Measurements from ENCODE around the gene FGGY.

The FGGY gene

GRCh38 chr1:59666106-59666505 is 369.2 kb downstream of the FGGY start:
- H3K9me3 ChIP-seq, result no peaks in the 10 kb centered on the region
- no peak for DNase-seq
- no peaks in the 10 kb centered on the region for H3K27me3 ChIP-seq
- H3K36me3 ChIP-seq, result no peaks in the 10 kb centered on the region
- no peaks in the 10 kb centered on the region for H3K4me1 ChIP-seq
- TF ChIP-seq, protein P1, sequence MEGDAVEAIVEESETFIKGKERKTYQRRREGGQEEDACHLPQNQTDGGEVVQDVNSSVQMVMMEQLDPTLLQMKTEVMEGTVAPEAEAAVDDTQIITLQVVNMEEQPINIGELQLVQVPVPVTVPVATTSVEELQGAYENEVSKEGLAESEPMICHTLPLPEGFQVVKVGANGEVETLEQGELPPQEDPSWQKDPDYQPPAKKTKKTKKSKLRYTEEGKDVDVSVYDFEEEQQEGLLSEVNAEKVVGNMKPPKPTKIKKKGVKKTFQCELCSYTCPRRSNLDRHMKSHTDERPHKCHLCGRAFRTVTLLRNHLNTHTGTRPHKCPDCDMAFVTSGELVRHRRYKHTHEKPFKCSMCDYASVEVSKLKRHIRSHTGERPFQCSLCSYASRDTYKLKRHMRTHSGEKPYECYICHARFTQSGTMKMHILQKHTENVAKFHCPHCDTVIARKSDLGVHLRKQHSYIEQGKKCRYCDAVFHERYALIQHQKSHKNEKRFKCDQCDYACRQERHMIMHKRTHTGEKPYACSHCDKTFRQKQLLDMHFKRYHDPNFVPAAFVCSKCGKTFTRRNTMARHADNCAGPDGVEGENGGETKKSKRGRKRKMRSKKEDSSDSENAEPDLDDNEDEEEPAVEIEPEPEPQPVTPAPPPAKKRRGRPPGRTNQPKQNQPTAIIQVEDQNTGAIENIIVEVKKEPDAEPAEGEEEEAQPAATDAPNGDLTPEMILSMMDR (IDR thresholded peaks at IDR 0.05; ENCODE audit: low read depth, low read length), result 0 out of 2 replicates have a peak, but pooled peaks have one; percentile 3
- H3K4me3 ChIP-seq (ENCODE audit: low read depth, low read length), result no peak overlapping the region

DNA sequence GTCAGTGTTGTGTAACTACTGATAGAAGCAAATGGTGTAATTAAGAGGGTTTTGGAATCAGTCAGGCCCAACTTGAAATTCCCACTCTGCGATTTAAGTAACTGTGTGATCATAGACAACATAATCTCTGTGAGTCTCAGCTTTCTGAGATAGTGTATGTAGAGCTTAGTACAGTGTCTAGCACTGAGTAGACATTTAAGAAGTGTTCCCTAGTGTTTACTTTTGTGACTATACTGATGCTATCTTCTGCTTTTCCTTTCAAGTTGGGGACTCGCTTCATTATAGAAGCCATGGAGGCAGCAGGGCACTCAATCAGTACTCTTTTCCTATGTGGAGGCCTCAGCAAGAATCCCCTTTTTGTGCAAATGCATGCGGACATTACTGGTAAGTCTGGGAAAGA is 370.1 kb downstream of the FGGY start:
- TF ChIP-seq, protein P1 (IDR thresholded peaks at IDR 0.05; ENCODE audit: low read depth, low read length), result no peak
- no peak for DNase-seq
- H3K36me3 ChIP-seq, result no peaks in the 10 kb centered on the region
- H3K27me3 ChIP-seq, result no peaks in the 10 kb centered on the region
- H3K9me3 ChIP-seq, result no peaks in the 10 kb centered on the region
- no peaks in the 10 kb centered on the region for H3K4me1 ChIP-seq
- H3K4me3 ChIP-seq (ENCODE audit: low read depth, low read length), result no peak overlapping the region

GRCh38 chr1:59669752-59670312 is 372.9 kb downstream of the FGGY start:
- Histone ChIP-seq H3K27me3 (no peaks in the 10 kb centered on the region), H3K4me3 (ENCODE audit: low read depth, low read length) (no peak overlapping the region), H3K4me1 (no peaks in the 10 kb centered on the region), H3K9me3 (no peaks in the 10 kb centered on the region), H3K36me3 (no peaks in the 10 kb centered on the region)
- TF ChIP-seq, protein P1 (IDR thresholded peaks at IDR 0.05; ENCODE audit: low read depth, low read length), result no peak
- DNase-seq, result no peak

GRCh38 chr1:59670662-59671061 is 373.8 kb downstream of the FGGY start:
- Histone ChIP-seq H3K4me3 (ENCODE audit: low read depth, low read length) (no peak overlapping the region), H3K36me3 (no peaks in the 10 kb centered on the region), H3K9me3 (no peaks in the 10 kb centered on the region), H3K4me1 (no peaks in the 10 kb centered on the region), H3K27me3 (no peaks in the 10 kb centered on the region)
- TF ChIP-seq, protein P1 (IDR thresholded peaks at IDR 0.05; ENCODE audit: low read depth, low read length), result no peak
- no peak for DNase-seq

DNA sequence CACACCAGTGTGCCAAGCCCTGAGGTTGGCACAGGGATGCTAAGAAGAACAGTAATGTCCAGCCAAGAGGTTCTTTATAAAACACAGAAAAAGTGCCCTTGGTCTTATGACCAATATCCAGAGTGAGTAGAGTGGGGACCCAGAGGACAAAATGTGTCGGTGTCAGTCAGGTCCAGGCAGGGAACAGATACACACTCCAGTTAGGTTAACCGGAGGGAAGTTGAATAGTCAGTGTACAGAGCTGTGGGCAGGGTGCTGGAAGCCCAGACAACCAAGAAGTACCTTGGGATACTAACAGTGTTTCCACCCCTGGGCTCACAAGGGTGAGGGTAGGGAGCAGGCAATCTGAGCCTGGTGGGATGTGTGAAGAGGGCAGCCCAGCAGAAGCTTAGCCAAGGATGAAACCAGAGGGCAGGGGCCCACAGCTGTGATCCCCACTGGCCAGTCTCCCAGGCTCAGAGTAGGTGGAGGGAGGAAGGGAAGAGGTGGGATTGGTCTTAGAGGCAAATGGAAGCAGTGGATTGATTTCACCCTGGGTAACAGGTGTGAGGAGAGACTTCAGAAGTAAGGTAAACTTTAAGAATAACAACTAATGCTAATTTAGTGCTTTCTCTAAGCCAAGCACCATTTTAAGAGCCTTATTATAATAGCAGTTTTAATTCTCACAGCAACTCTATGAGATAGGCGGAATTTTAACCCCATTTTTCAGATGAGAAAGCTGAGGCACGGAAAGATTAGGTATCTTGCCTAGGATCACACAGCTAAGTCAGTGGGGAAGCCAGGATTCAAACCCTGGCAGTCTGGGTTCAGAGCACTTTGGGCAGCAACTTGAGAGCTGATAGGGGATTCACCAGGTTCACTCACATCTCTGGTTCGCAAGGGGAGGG is 374.4 kb downstream of the FGGY start:
- Histone ChIP-seq H3K36me3 (no peaks in the 10 kb centered on the region), H3K4me1 (no peaks in the 10 kb centered on the region), H3K4me3 (ENCODE audit: low read depth, low read length) (no peak overlapping the region), H3K27me3 (no peaks in the 10 kb centered on the region), H3K9me3 (no peaks in the 10 kb centered on the region)
- TF ChIP-seq, protein P1 (IDR thresholded peaks at IDR 0.05; ENCODE audit: low read depth, low read length), result no peak
- no peak for DNase-seq

DNA sequence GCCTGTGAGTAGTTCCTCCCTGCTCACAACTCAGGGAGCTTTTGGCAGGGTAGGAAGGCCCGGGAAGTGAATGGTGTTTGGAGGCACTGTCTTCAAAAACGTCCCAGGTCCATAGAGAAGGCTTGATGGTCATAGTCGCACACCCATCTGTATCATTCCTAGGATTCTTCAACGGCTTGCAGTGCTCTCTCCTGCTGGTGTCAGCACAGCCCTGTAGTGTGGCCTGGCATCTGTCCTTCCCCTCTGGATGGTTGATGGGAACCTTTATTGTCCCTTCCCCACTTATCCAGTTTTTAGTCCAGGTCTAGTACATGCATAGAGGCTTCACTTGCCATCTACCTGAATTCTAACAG is 375.0 kb downstream of the FGGY start:
- no peaks in the 10 kb centered on the region for H3K36me3 ChIP-seq
- no peaks in the 10 kb centered on the region for H3K27me3 ChIP-seq
- no peaks in the 10 kb centered on the region for H3K4me1 ChIP-seq
- DNase-seq, result no peak
- no peaks in the 10 kb centered on the region for H3K9me3 ChIP-seq
- TF ChIP-seq, protein P1 (IDR thresholded peaks at IDR 0.05; ENCODE audit: low read depth, low read length), result no peak
- H3K4me3 ChIP-seq (ENCODE audit: low read depth, low read length), result no peak overlapping the region
